H4 (cell line): Measurements from ENCODE around the gene GABRE. TPM values are rescaled to one million over a fixed set of nuclear protein-coding genes. Genes with fewer than 3 reads are reported as not detected.
"Not testable (repeated sequence)": the region's sequence is repeated elsewhere in the genome, so short reads cannot be mapped to it uniquely, and the experiment has no call there.

Source experiments
- DNase-seq: peaks from one replicate; pipeline ENCODE4 v3.0.0-alpha.2; 2015; ENCODE audit warnings: low spot score
- total RNA-seq: library from RNA; depleted of rRNA; stranded (reverse); fragments of >200 nt; shearing (Covaris generic); gene quantifications from 2 replicates; pipeline ENCODE4 v1.2.3, GENCODE V29; 2014; rRNA removed

GABRE gene
- total RNA-seq, 1 experiment from 2014 or later, result 16.9 TPM

GRCh38 chrX:151970027-151970426 lies 4.4 kb downstream of the GABRE start:
- DNase-seq, result no peak

GRCh38 chrX:151966236-151966635 lies 8.2 kb downstream of the GABRE start:
- no peak for DNase-seq

GRCh38 chrX:151962034-151962433 lies 12.4 kb downstream of the GABRE start:
- DNase-seq, result no peak

GRCh38 chrX:151958101-151958500 lies 16.4 kb downstream of the GABRE start:
- no peak for DNase-seq

- DNase-seq, result no peak
Observed at GRCh38 chrX:151954730-151955129, 19.7 kb downstream of the GABRE start.

GRCh38 chrX:151938172-151938571 lies 36.3 kb downstream of the GABRE start:
- DNase-seq, result no peak

GRCh38 chrX:151935358-151935757 lies 39.1 kb downstream of the GABRE start:
- no peak for DNase-seq

- DNase-seq, result no peak
Observed at GRCh38 chrX:151929126-151929525, 45.4 kb downstream of the GABRE start.

GRCh38 chrX:151923648-151924047 lies 50.8 kb downstream of the GABRE start:
- DNase-seq, result no peak

- DNase-seq, result no peak
Observed at GRCh38 chrX:151922692-151923091, 51.8 kb downstream of the GABRE start.

GRCh38 chrX:151921866-151922265 lies 52.6 kb downstream of the GABRE start:
- no peak for DNase-seq

GRCh38 chrX:151921292-151921691 lies 53.2 kb downstream of the GABRE start:
- no peak for DNase-seq

GRCh38 chrX:151920530-151920929 lies 53.9 kb downstream of the GABRE start:
- DNase-seq, result no peak

GRCh38 chrX:151920101-151920500 lies 54.4 kb downstream of the GABRE start:
- DNase-seq, result no peak

GRCh38 chrX:151919610-151920009 lies 54.9 kb downstream of the GABRE start:
- no peak for DNase-seq

- DNase-seq, result not testable (repeated sequence)
Observed at GRCh38 chrX:151918736-151919135, 55.7 kb downstream of the GABRE start.

- DNase-seq, result no peak
Observed at GRCh38 chrX:151912780-151913179, 61.7 kb downstream of the GABRE start, which contains the start of gene MAGEA4. MAGEA4 (plus strand) TSS chrX:151912889; CDS start chrX:151923665, 10,776 bp downstream.

GRCh38 chrX:151912221-151912620 lies 62.3 kb downstream of the GABRE start:
- no peak for DNase-seq

GRCh38 chrX:151904989-151905388 lies 69.5 kb downstream of the GABRE start:
- no peak for DNase-seq

Other genes with a start within 250 kb of the GABRE start
- not detected in 2 replicates for gene CNGA2, start 239.9 kb downstream of the GABRE start, total RNA-seq
- gene MAGEA4, start 61.8 kb downstream of the GABRE start, total RNA-seq, result not detected in 2 replicates
- gene MAGEA10, start 163.9 kb upstream of the GABRE start, total RNA-seq, result not detected in 2 replicates